H1 (cell line): Measurements from ENCODE around the gene HOXA13. TPM values are rescaled to one million over a fixed set of nuclear protein-coding genes. Genes with fewer than 3 reads are reported as not detected.

Source experiments
- microRNA counts: library from miRNA; unstranded; fragments of <30 nt; microRNA quantifications from one replicate; lab custom pipeline; 2015
- microRNA-seq, 2 experiments: library from miRNA; unstranded; fragments of <30 nt; microRNA quantifications; one replicate each; pipeline versions ENCODE4 to v1.2.0, GENCODE V29; 2016 to 2020; ENCODE audit warnings: borderline microRNAs expressed in 2 of 2, borderline number of aligned reads in 2 of 2, borderline replicate concordance in 1 of 2
- polyA plus RNA-seq, 7 experiments: library from polyadenylated mRNA; depleted of rRNA in 3 of 7; stranded (reverse) in 5 of 7; unstranded in 2 of 7; fragments of >200 nt in 5 of 7; fragments of 200-250 nt in 2 of 7; gene quantifications; 1 replicate in 5 of 7; 2 replicates in 1 of 7; 4 replicates in 1 of 7; pipeline versions ENCODE4 v1.2.1 to v1.2.3, GENCODE V29; 2011 to 2013; ENCODE audit warnings: missing spikeins in 2 of 7, mixed read lengths in 2 of 7
- small RNA-seq: library from polyadenylated mRNA; stranded (forward); fragments of <200 nt; extraction: miRNeasy Mini kit (QIAGEN cat#:217004); gene quantifications from one replicate; pipeline ENCODE3, GENCODE V24; 2013; ENCODE audit not compliant: insufficient read depth
- total RNA-seq: library from RNA; stranded (reverse); fragmentation: NEBNext Ultra II Directional; extraction: Animal tissue kit (Norgen Biotek cat#: 25700); gene quantifications from 2 replicates; pipeline ENCODE4 v1.2.1, GENCODE V29; 2021

Gene HOXA13
- total and polyA plus RNA-seq, 2 of the 8 experiments (the other 6 are each of a cell fraction or from before 2014, with no cell fraction given): not detected

MicroRNAs encoded within 50 kb of the gene (microRNA counts, 767-probe panel; counts per million panel counts)
- microRNA hsa-miR-196b-5p (lab: Ali Mortazavi, UCI): 879 counts per million, percentile 95 among the panel's probes with 10 or more counts

Small RNA genes lying within 50 kb of the gene (microRNA-seq; reads per million reads assigned to microRNA genes)
- gene MIR196B: 0.41 to 3.0 reads per million in 2 experiments

Small RNA genes lying within 50 kb of the gene (small RNA-seq; reads per million reads assigned to genes)
- not detected for gene AC004080.5
- gene RF02140: not detected
- not detected for gene RF02141

Other genes starting within 250 kb of the HOXA13 start
- gene HOXA1, start 104.1 kb downstream of the HOXA13 start, total RNA-seq: not detected in 2 replicates
- not detected in 2 replicates for gene HOXA1, start 104.1 kb downstream of the HOXA13 start, polyA plus RNA-seq (2011; rRNA removed)
- gene HOXA2, start 97.4 kb downstream of the HOXA13 start, total RNA-seq: not detected in 2 replicates
- gene HOXA2, start 97.4 kb downstream of the HOXA13 start, polyA plus RNA-seq (2011; rRNA removed): not detected in 2 replicates
- not detected in 2 replicates for gene HOXA4, start 69.3 kb downstream of the HOXA13 start, total RNA-seq
- gene HOXA4, start 69.3 kb downstream of the HOXA13 start, polyA plus RNA-seq (2011; rRNA removed): not detected in 2 replicates
- gene HOXA5, start 56.4 kb downstream of the HOXA13 start, total RNA-seq: not detected in 2 replicates
- gene HOXA5, start 56.4 kb downstream of the HOXA13 start, polyA plus RNA-seq (2011; rRNA removed): not detected in 2 replicates
- gene HOXA6, start 52.3 kb downstream of the HOXA13 start, total RNA-seq: not detected in 2 replicates
- gene HOXA6, start 52.3 kb downstream of the HOXA13 start, polyA plus RNA-seq (2011; rRNA removed): not detected in 2 replicates
- gene HOXA3, start 47.5 kb downstream of the HOXA13 start, total RNA-seq: not detected in 2 replicates
- gene HOXA3, start 47.5 kb downstream of the HOXA13 start, polyA plus RNA-seq (2011; rRNA removed): not detected in 2 replicates
- not detected in 2 replicates for gene HOXA7, start 43.4 kb downstream of the HOXA13 start, total RNA-seq
- 0.03 TPM in 1 of 2 replicates, not detected in the other for gene HOXA7, start 43.4 kb downstream of the HOXA13 start, polyA plus RNA-seq (2011; rRNA removed)
- gene HOXA9, start 34.6 kb downstream of the HOXA13 start, total RNA-seq: not detected in 2 replicates
- gene HOXA9, start 34.6 kb downstream of the HOXA13 start, polyA plus RNA-seq (2011; rRNA removed): not detected in 2 replicates
- gene HOXA10, start 25.8 kb downstream of the HOXA13 start, total RNA-seq: not detected in 2 replicates
- gene HOXA10, start 25.8 kb downstream of the HOXA13 start, polyA plus RNA-seq (2011; rRNA removed): not detected in 2 replicates
- not detected in 2 replicates for gene HOXA11, start 14.9 kb downstream of the HOXA13 start, total RNA-seq
- gene HOXA11, start 14.9 kb downstream of the HOXA13 start, polyA plus RNA-seq (2011; rRNA removed): not detected in 2 replicates
- gene EVX1, start 42.7 kb upstream of the HOXA13 start, total RNA-seq: not detected in 2 replicates
- 0.02 TPM in 1 of 2 replicates, not detected in the other for gene EVX1, start 42.7 kb upstream of the HOXA13 start, polyA plus RNA-seq (2011; rRNA removed)